Stimulated activated CD8-positive, alpha-beta memory T cell treated with anti-CD3 and anti-CD28 coated beads, Interleukin-7, amount 100 ng/mL, for 4 hours (primary cell): ENCODE results near the gene CALCOCO1.
A peak's percentile ranks its signal among the peaks of the same experiment; 100 is the strongest.
"Not testable (repeated sequence)": the region's sequence is repeated elsewhere in the genome, so short reads cannot be mapped to it uniquely, and the experiment has no call there.

Experiments
- DNase-seq, 2 donors: peaks; one replicate each; pipeline ENCODE4 v3.0.0-alpha.2; 2020; ENCODE audit warnings: low read depth in 2 of 2

CALCOCO1 gene

DNA sequence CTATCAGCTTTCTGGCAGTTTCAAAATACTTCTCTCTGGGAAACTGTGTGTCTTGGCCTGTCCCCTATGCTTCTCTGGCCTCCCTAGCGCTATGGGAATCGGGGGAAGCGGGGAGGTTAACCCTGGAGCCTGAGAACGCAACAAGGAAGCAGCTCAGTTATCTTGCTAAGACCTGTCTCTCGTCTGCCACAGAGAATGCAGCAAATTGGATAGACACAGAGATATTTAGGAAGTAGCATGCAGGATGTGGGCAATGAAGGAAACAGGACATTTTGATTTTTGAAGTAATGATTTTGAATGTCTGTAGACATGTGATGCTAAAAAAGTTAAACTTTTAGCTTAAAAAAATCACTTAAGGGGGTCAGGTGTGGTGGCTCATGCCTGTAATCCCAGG is 6.6 kb upstream of the CALCOCO1 start:
- DNase-seq = no peak

- DNase-seq = no peak
Observed at GRCh38 chr12:53733051-53733806, 6.0 kb upstream of the CALCOCO1 start.

DNA sequence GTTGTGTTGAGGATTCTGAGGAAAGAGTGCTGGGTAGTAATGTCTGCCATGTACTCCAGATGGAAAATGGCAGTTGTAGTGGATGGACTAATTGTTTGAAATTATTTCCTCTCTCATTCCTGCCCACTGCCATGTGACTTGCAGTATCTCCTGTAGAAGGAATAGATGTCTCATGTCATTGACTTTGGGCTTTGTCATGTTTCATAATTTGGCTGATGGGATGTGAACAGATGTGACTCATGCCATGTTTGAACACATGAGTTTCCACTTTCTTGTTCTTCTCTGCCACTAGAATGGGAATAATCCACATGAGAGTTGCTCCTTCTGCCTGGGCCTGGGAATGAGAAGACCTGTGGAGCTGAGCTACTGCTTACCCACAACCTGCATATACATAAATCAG is 2.4 kb upstream of the CALCOCO1 start:
- no peak for DNase-seq

GRCh38 chr12:53728206-53728605 is 954 bp upstream of the CALCOCO1 start:
- no peak for DNase-seq

DNA sequence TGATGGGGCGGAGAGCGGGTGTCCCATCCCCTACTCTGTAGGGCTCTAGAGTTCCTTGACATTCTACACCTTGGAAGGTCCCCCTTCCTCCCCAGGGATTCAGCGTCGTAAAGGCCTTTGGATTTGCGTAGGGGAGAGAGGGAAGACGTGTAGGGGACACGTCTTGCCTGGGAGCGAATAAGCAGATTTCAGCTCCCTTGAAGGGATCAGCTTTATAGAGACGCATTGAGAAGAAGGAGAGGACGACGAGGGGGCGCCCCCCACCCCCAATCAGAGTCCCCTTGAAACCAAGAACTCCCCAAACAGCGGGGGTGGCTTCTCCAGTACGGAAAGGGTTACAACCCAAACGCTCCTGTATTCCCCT is 324 bp downstream of the CALCOCO1 start:
- DNase-seq = no peak

- no peak for DNase-seq
Observed at GRCh38 chr12:53726341-53726740, 911 bp downstream of the CALCOCO1 start.

DNA sequence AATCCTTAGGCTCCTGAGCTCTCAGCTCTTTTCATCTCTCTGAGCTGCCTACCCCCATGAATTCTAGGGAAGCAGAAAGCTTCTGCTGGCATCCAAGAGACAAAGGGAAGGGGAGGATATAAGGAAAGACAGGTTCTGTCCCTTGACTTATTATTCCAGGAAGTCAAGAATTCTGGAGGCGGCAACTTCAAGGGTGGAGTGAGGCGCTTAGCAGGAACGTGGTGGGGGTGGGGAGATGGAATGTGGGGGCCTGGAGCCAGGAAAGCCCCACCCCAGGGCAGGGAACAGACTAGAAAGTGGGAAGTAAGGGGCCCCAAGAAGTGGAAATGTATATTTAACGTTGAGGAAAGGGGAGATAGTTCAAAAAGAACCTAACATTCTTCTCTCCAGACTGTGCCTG is 1.4 kb downstream of the CALCOCO1 start:
- DNase-seq = no peak

DNA sequence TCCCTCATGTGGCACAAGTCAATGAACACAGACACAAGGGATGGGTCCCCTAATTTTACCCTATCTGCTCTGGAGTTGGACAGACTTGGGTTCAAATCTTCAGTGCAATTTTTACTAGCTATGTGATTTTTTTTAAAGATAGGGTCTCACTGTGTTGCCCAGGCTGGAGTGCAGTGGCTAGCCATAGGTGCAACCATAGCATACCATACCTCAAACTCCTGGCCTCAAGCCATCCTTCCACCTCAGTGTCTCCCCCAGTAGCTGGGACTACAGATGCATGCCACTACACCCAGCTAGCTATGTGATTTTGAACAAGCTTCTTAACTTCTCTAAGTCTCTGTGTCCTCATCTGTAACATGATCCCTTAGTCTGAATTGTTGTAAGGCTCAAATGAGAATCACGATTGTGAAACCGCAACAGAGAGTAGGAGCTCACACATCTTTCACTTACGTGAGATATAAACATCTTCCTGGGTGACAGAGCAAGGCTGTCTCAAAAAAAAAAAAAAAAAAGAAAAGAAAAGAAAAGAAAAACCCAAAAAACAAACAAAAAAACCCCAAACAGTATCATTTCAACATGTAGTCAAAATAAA is 4.7 kb downstream of the CALCOCO1 start:
- no peak for DNase-seq

DNA sequence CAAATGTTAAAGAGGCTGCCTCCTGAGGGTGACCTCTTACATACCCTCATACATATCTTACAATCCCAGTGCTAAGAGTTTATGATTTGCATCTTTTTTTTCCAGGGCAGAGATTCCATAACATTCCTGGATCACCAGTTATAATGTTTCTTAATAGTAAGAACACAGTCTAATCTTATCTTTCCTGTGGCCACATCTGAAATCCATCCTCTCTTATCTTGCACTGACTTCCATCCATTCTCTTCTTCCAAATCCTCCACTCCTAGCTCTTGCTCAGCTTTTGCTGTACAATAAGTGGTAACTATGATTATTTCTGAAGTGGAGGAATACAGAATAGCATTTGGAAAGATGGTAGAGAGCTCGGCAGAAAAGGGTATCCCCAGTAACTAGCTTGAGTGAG is 6.3 kb downstream of the CALCOCO1 start:
- DNase-seq = no peak

- no peak for DNase-seq
Observed at GRCh38 chr12:53719649-53720048, 7.6 kb downstream of the CALCOCO1 start.

DNA sequence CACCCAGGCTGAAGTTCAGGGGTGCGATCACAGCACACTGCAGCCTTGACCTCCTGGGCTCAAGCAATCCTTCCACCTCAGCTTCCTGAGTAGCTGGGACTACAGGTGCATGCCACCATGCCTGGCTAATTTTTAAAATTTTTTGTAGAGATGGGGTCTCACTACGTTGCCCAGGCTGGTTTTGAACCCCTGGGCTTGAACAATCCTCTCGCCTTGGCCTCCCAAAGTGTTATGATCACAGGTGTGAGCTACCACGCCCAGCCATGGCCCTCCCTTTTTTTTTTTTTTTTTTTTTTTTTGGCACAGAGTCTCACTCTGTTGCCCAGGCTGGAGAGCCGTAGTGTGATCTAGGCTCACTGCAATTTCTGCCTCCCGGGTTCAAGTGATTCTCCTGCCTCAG is 8.7 kb downstream of the CALCOCO1 start:
- not testable (repeated sequence) for DNase-seq

- no peak for DNase-seq
Observed at GRCh38 chr12:53717319-53717718, 9.9 kb downstream of the CALCOCO1 start.

DNA sequence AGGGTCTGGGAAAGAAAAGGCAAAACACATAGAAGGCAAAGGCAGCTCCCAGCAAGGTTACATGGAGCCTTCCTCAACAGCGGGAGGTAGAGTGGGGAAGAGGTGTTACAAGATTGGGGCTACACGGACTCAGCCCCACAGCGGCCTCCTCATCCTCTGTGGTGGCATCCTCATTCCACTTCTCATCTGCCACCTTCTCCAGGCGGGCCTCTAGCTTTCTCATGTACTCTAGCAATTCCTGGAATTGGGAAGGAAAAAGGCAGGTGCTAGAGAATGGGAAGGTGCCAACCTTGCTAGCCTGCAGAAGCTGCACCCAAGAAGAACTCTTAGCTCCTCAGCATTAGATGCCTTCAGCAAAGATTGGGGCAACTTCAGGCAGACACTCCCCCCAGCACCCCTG is 13.2 kb downstream of the CALCOCO1 start:
- DNase-seq = no peak

DNA sequence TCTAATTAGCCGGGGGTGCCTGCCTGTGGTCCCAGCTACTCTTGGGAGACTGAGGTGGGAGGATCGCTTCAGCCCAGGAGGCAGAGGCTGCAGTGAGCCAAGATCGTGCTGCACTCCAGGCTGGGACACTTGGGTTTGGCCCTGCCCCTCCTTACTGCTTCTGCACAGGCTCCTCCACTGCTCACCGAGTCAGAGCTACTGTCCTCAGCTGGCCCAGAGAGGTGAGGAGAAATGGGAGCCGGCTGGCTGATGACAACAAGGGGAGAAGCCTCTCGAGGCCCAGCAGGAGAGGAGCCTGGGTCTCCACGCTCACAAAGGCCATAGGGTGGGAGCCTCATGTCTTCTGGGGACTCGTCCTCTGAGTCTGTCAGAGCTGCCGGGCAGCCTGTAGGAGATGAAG is 13.7 kb downstream of the CALCOCO1 start:
- no peak for DNase-seq

- DNase-seq = no peak
Observed at GRCh38 chr12:53712059-53712643, 15.1 kb downstream of the CALCOCO1 start.

DNA sequence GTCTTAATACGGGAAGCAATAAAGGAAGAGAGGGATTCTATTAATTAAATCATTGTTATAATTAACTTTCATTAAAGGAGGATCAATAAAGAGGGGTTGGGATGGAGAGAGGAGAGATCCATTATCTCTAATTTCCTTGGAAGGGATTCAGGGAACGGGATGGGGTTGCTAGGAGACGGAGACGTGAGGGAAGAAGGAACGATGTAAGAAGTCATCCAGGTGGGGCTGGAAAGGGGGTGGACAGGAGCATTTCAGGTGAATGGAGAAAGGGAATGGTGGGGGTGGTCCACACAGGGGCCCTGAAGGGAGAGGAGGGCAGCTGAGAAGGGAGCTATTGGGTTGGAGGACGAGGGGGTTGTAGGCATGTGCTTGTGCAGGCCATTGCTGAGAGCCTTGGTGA is 17.2 kb downstream of the CALCOCO1 start:
- DNase-seq = no peak

- no peak for DNase-seq
Observed at GRCh38 chr12:53709671-53710070, 17.6 kb downstream of the CALCOCO1 start.

DNA sequence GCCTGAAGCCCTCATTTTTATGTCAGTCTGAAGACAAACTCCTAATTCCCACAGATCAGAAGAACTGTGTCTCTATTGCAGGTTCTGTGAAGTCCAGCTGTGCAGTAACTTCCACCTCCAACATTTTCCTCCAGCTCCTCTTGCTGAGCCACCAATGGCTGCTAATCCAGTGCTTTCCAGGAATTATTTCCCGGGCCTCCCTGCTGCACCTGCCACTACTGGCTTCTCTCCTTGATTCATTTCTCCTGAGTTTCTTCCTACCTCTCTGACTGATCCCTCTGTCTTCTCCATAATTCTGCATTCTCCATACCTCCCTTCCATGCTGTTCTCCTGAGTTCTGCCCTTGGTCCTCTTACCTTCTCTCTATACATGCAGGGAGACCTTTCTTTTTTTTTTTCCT is 21.2 kb downstream of the CALCOCO1 start:
- DNase-seq = no peak

GRCh38 chr12:53703756-53704155 is 23.5 kb downstream of the CALCOCO1 start:
- DNase-seq = no peak

DNA sequence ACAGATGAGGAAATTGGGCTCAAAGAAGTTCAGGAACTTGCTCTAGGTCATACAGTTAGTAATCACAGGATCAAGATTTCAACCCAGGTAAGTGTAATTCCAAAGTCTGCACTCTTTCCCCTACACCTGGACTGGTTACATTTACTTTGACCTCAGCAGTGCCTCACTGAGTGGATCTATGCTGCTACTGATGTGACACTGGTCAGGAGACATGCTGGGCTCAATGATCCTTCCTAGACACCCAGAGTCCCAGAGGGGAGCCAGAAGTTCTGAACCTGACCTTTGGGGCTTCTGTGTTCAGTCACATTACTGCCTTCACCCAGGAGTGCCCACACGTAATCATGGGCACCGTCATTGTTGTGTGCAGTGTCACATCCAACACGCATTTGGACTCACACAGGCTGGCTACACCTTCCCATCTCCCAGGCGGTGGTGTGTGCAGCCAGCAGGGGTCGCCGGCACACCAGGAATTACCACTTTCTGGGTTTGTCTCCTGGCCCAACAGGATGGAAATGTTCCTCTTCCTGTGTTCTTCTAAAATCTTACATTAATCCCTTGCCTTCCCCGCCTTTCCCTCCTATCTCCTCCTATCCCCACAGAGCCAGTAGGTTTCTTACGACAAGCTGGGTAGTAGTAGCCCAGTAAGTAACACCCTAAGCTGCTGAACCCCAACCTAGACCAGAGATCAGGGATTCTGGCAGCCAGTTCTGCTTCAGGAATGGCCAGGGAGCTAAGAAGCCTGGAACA is 25.6 kb downstream of the CALCOCO1 start:
- peak; percentile 52 to 57 for DNase-seq

GRCh38 chr12:53700567-53700966 is 26.7 kb downstream of the CALCOCO1 start:
- no peak for DNase-seq

DNA sequence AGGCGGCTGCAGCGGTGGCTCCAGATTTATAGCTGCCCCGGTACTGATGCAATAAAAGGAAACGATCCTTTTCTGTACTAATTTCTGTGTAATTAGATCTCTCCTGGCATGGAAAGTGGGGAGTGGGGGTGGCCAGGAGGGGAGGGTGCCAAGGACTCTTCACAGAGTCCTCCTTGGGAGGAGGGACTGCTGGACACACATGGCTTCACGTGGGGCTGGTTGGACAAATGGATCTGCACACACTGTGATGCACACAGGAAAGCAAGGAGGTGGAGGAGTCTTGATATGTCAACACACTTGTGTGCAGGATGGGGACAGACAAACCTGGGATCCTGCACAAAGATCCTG is 27.6 kb downstream of the CALCOCO1 start:
- no peak for DNase-seq
